ENCODE results near the gene GORASP1.

Gene GORASP1

DNA sequence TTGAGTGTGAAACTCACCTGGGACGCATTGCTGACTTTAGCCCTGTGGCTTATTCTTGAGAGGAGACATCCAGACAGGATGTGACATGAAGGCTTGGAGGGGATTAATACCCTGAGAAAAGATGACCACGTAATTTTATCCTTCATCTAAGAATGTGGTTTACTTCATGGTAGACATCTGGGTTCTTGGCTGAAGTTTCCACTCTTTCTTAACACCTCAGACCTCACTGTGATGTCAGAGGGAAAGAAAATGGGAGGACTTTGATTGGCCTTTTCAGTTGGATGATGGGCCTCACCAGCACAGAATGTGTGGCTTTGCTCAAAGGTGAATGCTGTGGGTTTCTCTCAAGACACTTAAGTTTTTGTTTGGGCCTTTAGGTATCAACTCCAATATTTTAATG lies 16.5 kb downstream of the GORASP1 start:
- Histone ChIP-seq H3K4me3 (ENCODE audit: low read depth, low read length) (no peak overlapping the region), H3K36me3 (ENCODE audit: control insufficient read depth in 2 of 2, insufficient read depth in 1 of 2, low read length in 2 of 2) (peaks cover 4 to 87% of the 10 kb centered on the region in 2 experiments), H3K4me1 (ENCODE audit: control insufficient read depth, insufficient read depth, low read length) (no peaks in the 10 kb centered on the region), H3K27ac (ENCODE audit: extremely low read depth, low read depth, low read length) (no peak overlapping the region), H3K9me3 (ENCODE audit: control insufficient read depth, insufficient read depth, low read depth, low read length) (no peaks in the 10 kb centered on the region)
- no peak for TF ChIP-seq KLF7 (tag by site-specific recombination; IDR thresholded peaks at IDR 0.05; ENCODE audit: borderline replicate concordance)
- TF ChIP-seq ZNF311 (tag by site-specific recombination; IDR thresholded peaks at IDR 0.05; ENCODE audit: borderline replicate concordance): no peak
- TF ChIP-seq KLF8 (tag by site-specific recombination; IDR thresholded peaks at IDR 0.05): no peak
- TF ChIP-seq ZNF626 (tag by site-specific recombination; IDR thresholded peaks at IDR 0.05): no peak
- no peak for TF ChIP-seq GLI4 (tag by site-specific recombination; IDR thresholded peaks at IDR 0.05)
- TF ChIP-seq, protein P1, sequence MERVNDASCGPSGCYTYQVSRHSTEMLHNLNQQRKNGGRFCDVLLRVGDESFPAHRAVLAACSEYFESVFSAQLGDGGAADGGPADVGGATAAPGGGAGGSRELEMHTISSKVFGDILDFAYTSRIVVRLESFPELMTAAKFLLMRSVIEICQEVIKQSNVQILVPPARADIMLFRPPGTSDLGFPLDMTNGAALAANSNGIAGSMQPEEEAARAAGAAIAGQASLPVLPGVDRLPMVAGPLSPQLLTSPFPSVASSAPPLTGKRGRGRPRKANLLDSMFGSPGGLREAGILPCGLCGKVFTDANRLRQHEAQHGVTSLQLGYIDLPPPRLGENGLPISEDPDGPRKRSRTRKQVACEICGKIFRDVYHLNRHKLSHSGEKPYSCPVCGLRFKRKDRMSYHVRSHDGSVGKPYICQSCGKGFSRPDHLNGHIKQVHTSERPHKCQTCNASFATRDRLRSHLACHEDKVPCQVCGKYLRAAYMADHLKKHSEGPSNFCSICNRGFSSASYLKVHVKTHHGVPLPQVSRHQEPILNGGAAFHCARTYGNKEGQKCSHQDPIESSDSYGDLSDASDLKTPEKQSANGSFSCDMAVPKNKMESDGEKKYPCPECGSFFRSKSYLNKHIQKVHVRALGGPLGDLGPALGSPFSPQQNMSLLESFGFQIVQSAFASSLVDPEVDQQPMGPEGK (tag by site-specific recombination; IDR thresholded peaks at IDR 0.05): no peak
- TF ChIP-seq ZNF394 (tag by site-specific recombination; IDR thresholded peaks at IDR 0.05; ENCODE audit: borderline replicate concordance): no peak
- TF ChIP-seq ZNF514 (tag by site-specific recombination; IDR thresholded peaks at IDR 0.05): no peak
- TF ChIP-seq ZNF426 (tag by site-specific recombination; IDR thresholded peaks at IDR 0.05): no peak
- no peak for TF ChIP-seq ZNF510 (tag by site-specific recombination; IDR thresholded peaks at IDR 0.05; ENCODE audit: insufficient replicate concordance)
- no peak for TF ChIP-seq ELK4 (IDR thresholded peaks at IDR 0.05; ENCODE audit: borderline replicate concordance, low read depth, low read length)
- TF ChIP-seq ZNF791 (tag by site-specific recombination; IDR thresholded peaks at IDR 0.05): no peak
- no peak for TF ChIP-seq ZNF362 (tag by site-specific recombination; IDR thresholded peaks at IDR 0.05)
- TF ChIP-seq ZNF777 (tag by site-specific recombination; IDR thresholded peaks at IDR 0.05; ENCODE audit: borderline replicate concordance): no peak
- TF ChIP-seq ZSCAN30 (tag by site-specific recombination; IDR thresholded peaks at IDR 0.05): no peak
- TF ChIP-seq ZNF560 (tag by site-specific recombination; IDR thresholded peaks at IDR 0.05; ENCODE audit: borderline replicate concordance): no peak
- no peak for TF ChIP-seq OSR2 (tag by site-specific recombination; IDR thresholded peaks at IDR 0.05)
- no peak for TF ChIP-seq ZNF624 (tag by site-specific recombination; IDR thresholded peaks at IDR 0.05)
- TF ChIP-seq MZF1 (tag by site-specific recombination; IDR thresholded peaks at IDR 0.05; ENCODE audit: borderline replicate concordance): no peak
- ChIA-PET CTCF (interaction anchor here (0.7 kb wide), 1 partner anchor 130 kb away, joined by 3 read pairs; no protein-coding TSS in a partner anchor), POLR2A (no interaction called here)

DNA sequence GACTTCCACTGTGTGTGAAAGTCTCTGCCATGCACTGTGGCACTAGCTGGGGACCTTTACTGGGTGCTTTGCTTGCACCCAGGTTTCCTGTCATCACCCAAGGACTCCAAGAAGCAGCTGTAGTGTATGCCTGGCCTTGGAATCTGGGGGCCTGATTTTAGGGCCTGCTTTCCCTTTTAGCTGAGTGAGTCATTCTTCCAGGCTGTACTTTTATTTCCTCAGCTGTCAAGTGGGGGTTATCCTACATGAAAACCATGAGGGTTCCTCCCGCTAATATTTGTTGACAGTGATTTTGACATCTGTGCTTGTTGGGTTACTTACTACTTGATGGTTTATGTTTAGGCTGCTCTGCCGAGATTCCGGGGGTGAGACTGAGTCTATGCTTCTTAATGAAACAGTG lies 18.5 kb downstream of the GORASP1 start:
- ChIA-PET CTCF (no interaction called here), POLR2A (no interaction called here)
- TF ChIP-seq ZNF274 (IDR thresholded peaks at IDR 0.05; ENCODE audit: low read length) (no peak), ZNF274 (tag by site-specific recombination; IDR thresholded peaks at IDR 0.05; ENCODE audit: borderline replicate concordance) (no peak), ZBTB17 (tag by site-specific recombination; IDR thresholded peaks at IDR 0.05) (no peak), KLF8 (tag by site-specific recombination; IDR thresholded peaks at IDR 0.05) (no peak), ZFP69B (tag by site-specific recombination; IDR thresholded peaks at IDR 0.05) (no peak), ZNF624 (tag by site-specific recombination; IDR thresholded peaks at IDR 0.05) (no peak), ZNF76 (tag by site-specific recombination; IDR thresholded peaks at IDR 0.05; ENCODE audit: borderline replicate concordance, low read depth) (no peak), ZNF48 (tag by site-specific recombination; IDR thresholded peaks at IDR 0.05) (no peak), BCL11A (tag by site-specific recombination; IDR thresholded peaks at IDR 0.05; ENCODE audit: low read depth) (no peak), ZSCAN30 (tag by site-specific recombination; IDR thresholded peaks at IDR 0.05) (no peak), ZNF664 (tag by site-specific recombination; IDR thresholded peaks at IDR 0.05) (no peak), OSR2 (tag by site-specific recombination; IDR thresholded peaks at IDR 0.05) (no peak), HOXD13 (CRISPR knock-in tag; IDR thresholded peaks at IDR 0.05; ENCODE audit: borderline replicate concordance) (no peak), ZNF660 (tag by site-specific recombination; IDR thresholded peaks at IDR 0.05) (no peak), SETDB1 (IDR thresholded peaks at IDR 0.05; ENCODE audit: insufficient read length, low read length) (no peak), ZNF596 (tag by site-specific recombination; IDR thresholded peaks at IDR 0.05) (no peak)
- Histone ChIP-seq H3K27ac (ENCODE audit: extremely low read depth, low read depth, low read length) (no peak overlapping the region), H3K4me1 (ENCODE audit: control insufficient read depth, insufficient read depth, low read length) (no peaks in the 10 kb centered on the region), H3K36me3 (ENCODE audit: control insufficient read depth in 2 of 2, insufficient read depth in 1 of 2, low read length in 2 of 2) (peaks cover 4 to 81% of the 10 kb centered on the region in 2 experiments), H3K9me3 (ENCODE audit: control insufficient read depth, insufficient read depth, low read depth, low read length) (no peaks in the 10 kb centered on the region), H3K4me3 (ENCODE audit: low read depth, low read length) (no peak overlapping the region)
